ENCODE results near the gene ZNF432. TPM values are rescaled to one million over a fixed set of nuclear protein-coding genes. Genes with fewer than 3 reads are reported as not detected.

Gene ZNF432
- total RNA-seq, 1 donor from 2014 or later: 13.6 TPM

- DNase-seq (ENCODE audit: low spot score): no peak
Measured at GRCh38 chr19:52010674-52011073, 38.0 kb downstream of the ZNF432 start.

GRCh38 chr19:52007806-52008557 lies 40.7 kb downstream of the ZNF432 start, which contains the start of gene ZNF615:
ZNF615 (minus strand) TSS chr19:52008211; CDS start chr19:52003711, 4,500 bp downstream.
- peak; percentile 97 for DNase-seq (ENCODE audit: low spot score)

- no peak for DNase-seq (ENCODE audit: low spot score)
Measured at GRCh38 chr19:52007451-52007805, 41.2 kb downstream of the ZNF432 start.

DNA sequence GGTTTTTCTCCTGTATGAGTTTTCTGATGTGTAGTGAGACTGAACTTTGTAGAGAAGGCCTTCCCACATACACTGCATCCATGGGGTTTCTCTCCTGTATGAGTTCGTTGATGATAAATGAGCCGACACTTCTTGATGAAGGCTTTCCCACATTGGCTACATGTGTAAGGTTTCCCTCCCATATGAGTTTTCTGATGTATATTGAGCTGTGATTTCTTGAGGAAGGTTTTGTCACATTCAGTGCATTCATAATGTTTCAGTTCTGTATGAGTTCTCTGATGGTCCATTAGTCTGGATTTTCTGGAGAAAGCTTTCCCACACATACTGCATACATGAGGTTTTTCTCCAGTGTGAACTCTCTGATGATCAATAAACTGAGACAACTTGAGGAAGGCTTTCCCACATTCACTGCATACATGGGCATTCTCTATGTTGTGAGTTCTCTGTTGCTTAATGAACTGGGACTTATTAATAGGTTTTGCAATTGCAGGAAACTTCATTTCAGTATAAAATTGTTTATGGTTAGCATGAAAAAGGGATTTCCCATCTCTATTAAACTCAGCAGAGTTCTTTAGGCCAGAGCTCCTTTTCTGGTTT lies 54.5 kb downstream of the ZNF432 start:
- DNase-seq (ENCODE audit: low spot score): no peak

DNA sequence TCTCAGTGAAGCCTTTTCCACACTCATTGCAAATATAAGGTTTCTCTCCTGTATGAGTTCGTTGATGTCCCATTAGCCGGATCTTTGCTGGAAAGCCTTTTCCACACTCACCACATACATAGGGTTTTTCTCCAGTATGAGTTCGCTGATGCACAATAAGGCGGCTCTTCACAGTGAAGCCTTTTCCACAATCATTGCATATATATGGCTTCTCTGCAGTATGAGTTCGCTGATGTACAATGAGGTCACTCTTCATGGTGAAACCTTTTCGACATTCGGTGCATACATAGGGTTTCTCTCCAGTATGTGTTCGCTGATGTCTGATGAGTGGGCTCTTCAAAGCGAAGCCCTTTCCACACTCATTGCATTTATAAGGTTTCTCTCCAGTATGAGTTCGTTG lies 55.2 kb downstream of the ZNF432 start:
- DNase-seq (ENCODE audit: low spot score): no peak

DNA sequence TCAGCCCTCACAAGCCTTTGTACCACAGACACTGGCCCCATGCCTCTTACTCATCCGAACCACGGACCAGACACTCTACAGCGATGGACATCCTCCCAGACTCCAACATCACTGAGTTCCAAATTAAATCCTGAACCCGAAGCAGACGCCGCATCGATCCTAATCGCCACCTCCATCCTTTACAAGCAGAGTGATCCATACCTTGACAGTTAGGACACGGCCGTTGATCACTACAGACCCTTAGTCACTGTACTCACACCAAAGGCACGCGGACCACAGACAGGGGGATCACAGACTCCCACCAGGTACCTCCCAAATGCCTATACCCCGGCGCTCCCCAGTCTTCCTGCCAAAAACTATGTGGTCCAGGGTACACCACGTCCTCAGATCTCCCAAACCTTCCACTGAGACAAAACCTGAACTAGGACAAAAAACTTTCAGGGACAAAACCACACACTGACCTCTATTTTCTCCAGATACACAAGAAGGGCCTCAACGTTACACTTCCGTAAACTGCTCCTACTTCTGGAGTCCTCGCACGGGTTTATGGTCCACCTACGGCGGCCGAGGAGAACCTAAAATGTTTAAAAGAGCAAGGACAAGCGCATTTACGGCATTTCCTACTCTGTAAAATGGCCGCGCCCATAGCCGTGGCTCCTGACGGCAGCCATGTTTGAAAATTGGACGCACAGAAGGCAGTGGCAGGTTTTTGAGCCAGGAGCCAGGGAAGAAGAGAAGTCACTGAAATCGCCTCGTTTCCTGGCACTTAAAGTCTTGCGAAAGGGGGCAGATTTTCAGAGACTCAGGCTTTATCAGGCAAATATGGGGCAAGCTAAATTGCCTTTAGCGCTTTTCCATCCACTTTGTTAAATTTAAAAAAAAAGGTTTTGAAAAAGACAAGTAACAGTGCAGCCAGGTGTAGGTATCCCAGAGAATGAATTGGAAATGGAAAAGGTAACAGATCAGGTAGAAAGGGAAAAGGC lies 62.0 kb downstream of the ZNF432 start, which contains the start of gene ZNF350:
Gene ZNF350 (minus strand): TSS at position 532 of the 983 bp plus-strand sequence. CDS start 12,480 bp downstream, outside the sequence.
- DNase-seq (ENCODE audit: low spot score): no peak

- DNase-seq (ENCODE audit: low spot score): no peak
Measured at GRCh38 chr19:51983361-51983760, 65.3 kb downstream of the ZNF432 start.

Other genes starting within 250 kb of the ZNF432 start
- gene ZNF577, start 160.9 kb downstream of the ZNF432 start, total RNA-seq: 8.0 TPM
- gene ZNF649, start 143.8 kb downstream of the ZNF432 start, total RNA-seq: 7.7 TPM
- gene ZNF613, start 121.4 kb downstream of the ZNF432 start, total RNA-seq: 5.1 TPM
- gene ZNF350, start 62.0 kb downstream of the ZNF432 start, total RNA-seq: 9.7 TPM
- gene ZNF615, start 40.6 kb downstream of the ZNF432 start, total RNA-seq: 6.3 TPM
- 7.4 TPM for gene ZNF614, start 20.5 kb downstream of the ZNF432 start, total RNA-seq
- gene ZNF841, start 46.9 kb upstream of the ZNF432 start, total RNA-seq: 17.9 TPM
- 7.2 TPM for gene ZNF616, start 91.1 kb upstream of the ZNF432 start, total RNA-seq
- gene ZNF836, start 122.8 kb upstream of the ZNF432 start, total RNA-seq: 8.2 TPM
- 184 TPM for gene PPP2R1A, start 141.2 kb upstream of the ZNF432 start, total RNA-seq
- 10.1 TPM for gene ZNF766, start 220.7 kb upstream of the ZNF432 start, total RNA-seq
- gene ZNF480, start 248.3 kb upstream of the ZNF432 start, total RNA-seq: 10.1 TPM